CD14-positive monocyte (primary cell): ENCODE results near the gene ATP11A. TPM values are rescaled to one million over a fixed set of nuclear protein-coding genes. Genes with fewer than 3 reads are reported as not detected.

Experiments used
- DNase-seq, 3 donors: peaks; one replicate each; pipeline ENCODE4 v3.0.0-alpha.2; 2011 to 2022
- H2AFZ ChIP-seq: 2 replicates; pipeline ENCODE4 v1.6.0; 2012; ENCODE audit warnings: mild to moderate bottlenecking, low read depth, low read length, inconsistent platforms; ENCODE audit not compliant: insufficient read depth, poor library complexity, severe bottlenecking
- H3K27ac ChIP-seq, 2 donors: 1 replicate in 1 of 2; 2 replicates in 1 of 2; pipeline ENCODE4 v1.5.1; 2012 to 2013; ENCODE audit warnings: low read length in 2 of 2, control low read depth in 1 of 2, inconsistent platforms in 1 of 2, low read depth in 1 of 2, mild to moderate bottlenecking in 1 of 2
- H3K27me3 ChIP-seq, 2 donors: one replicate each; pipeline versions ENCODE4 v1.6.0 to v1.6.1; 2011 to 2013; ENCODE audit warnings: low read length in 2 of 2; ENCODE audit not compliant: control insufficient read depth in 2 of 2, insufficient read depth in 2 of 2
- H3K36me3 ChIP-seq, 2 donors: replicated peaks in 1 of 2; 1 replicate in 1 of 2; 2 replicates in 1 of 2; pipeline versions ENCODE4 v1.5.1 to v1.6.1; 2012 to 2013; ENCODE audit warnings: low read length in 2 of 2, control low read depth in 1 of 2, inconsistent platforms in 1 of 2, mild to moderate bottlenecking in 1 of 2; ENCODE audit not compliant: insufficient read depth in 2 of 2, control insufficient read depth in 1 of 2
- H3K4me1 ChIP-seq, 2 donors: 1 replicate in 1 of 2; 2 replicates in 1 of 2; pipeline versions ENCODE4 v1.5.1 to v1.6.1; 2012 to 2013; ENCODE audit warnings: low read length in 2 of 2, control low read depth in 1 of 2, inconsistent platforms in 1 of 2, mild to moderate bottlenecking in 1 of 2, moderate library complexity in 1 of 2; ENCODE audit not compliant: insufficient read depth in 2 of 2, control insufficient read depth in 1 of 2
- H3K4me2 ChIP-seq: replicated peaks from 2 replicates; pipeline ENCODE3; 2012; ENCODE audit warnings: low read length, moderate library complexity, mild to moderate bottlenecking; ENCODE audit not compliant: poor library complexity, severe bottlenecking; ENCODE audit errors: extremely low read depth
- H3K4me3 ChIP-seq, 3 experiments: fragments of 200-600 bp in 1 of 3; sonication (generic) in 1 of 3; replicated peaks in 1 of 3; 1 replicate in 2 of 3; 2 replicates in 1 of 3; pipeline ENCODE4 v1.5.1; 2011 to 2013; ENCODE audit warnings: low read length in 3 of 3, mild to moderate bottlenecking in 3 of 3, control low read depth in 2 of 3, low read depth in 2 of 3, inconsistent platforms in 1 of 3, moderate library complexity in 1 of 3
- H3K79me2 ChIP-seq: 2 replicates; pipeline ENCODE4 v1.6.0; 2012; ENCODE audit warnings: mild to moderate bottlenecking, control low read depth, inconsistent platforms, low read length, moderate library complexity; ENCODE audit not compliant: insufficient read depth
- H3K9ac ChIP-seq: 2 replicates; pipeline ENCODE4 v1.6.0; 2017; ENCODE audit warnings: low read length, mild to moderate bottlenecking; ENCODE audit not compliant: insufficient read depth, poor library complexity, severe bottlenecking
- H3K9me3 ChIP-seq, 2 donors: replicated peaks in 1 of 2; 1 replicate in 1 of 2; 2 replicates in 1 of 2; pipeline versions ENCODE4 v1.5.1 to v1.6.1; 2012 to 2013; ENCODE audit warnings: low read length in 2 of 2, control low read depth in 1 of 2; ENCODE audit not compliant: control insufficient read depth in 1 of 2, insufficient read depth in 1 of 2
- H4K20me1 ChIP-seq: 2 replicates; pipeline ENCODE4 v1.6.0; 2012; ENCODE audit warnings: mild to moderate bottlenecking, low read length, control low read depth, moderate library complexity; ENCODE audit not compliant: insufficient read depth
- H3K27ac Mint-ChIP-seq, 7 donors: one replicate each; pipeline ENCODE4 v1.8.0; 2020; ENCODE audit warnings: mild to moderate bottlenecking in 7 of 7, mixed read lengths in 7 of 7, moderate library complexity in 6 of 7, inconsistent platforms in 2 of 7
- H3K27me3 Mint-ChIP-seq, 3 donors: one replicate each; pipeline ENCODE4 v1.8.0; 2021 to 2022; ENCODE audit warnings: low read depth in 3 of 3, mild to moderate bottlenecking in 3 of 3, mixed read lengths in 3 of 3, moderate library complexity in 3 of 3, inconsistent platforms in 1 of 3
- H3K36me3 Mint-ChIP-seq, 2 donors: one replicate each; pipeline ENCODE4 v1.8.0; 2020; ENCODE audit warnings: mixed read lengths in 2 of 2, inconsistent platforms in 1 of 2, mild to moderate bottlenecking in 1 of 2
- H3K4me1 Mint-ChIP-seq: one replicate; pipeline ENCODE4 v1.8.0; 2020; ENCODE audit warnings: mild to moderate bottlenecking, mixed read lengths
- H3K4me3 Mint-ChIP-seq, 2 donors: one replicate each; pipeline ENCODE4 v1.8.0; 2020; ENCODE audit warnings: mild to moderate bottlenecking in 2 of 2, mixed read lengths in 2 of 2, moderate library complexity in 1 of 2
- H3K9me3 Mint-ChIP-seq, 7 donors: one replicate each; pipeline ENCODE4 v1.8.0; 2020 to 2022; ENCODE audit warnings: mixed read lengths in 7 of 7, mild to moderate bottlenecking in 6 of 7, moderate library complexity in 6 of 7, inconsistent platforms in 2 of 7
- WGBS: methylation state at CpG from one replicate; pipeline ENCODE4 v1.1.5; 2013; ENCODE audit warnings: missing lambda C conversion rate; ENCODE audit not compliant: insufficient coverage; 5-methylcytosine and 5-hydroxymethylcytosine counted together
- intact Hi-C, 2 donors: fragments of 100-400 bp; cut with micrococcal nuclease; formaldehyde crosslinking; loops; one replicate each; pipeline versions ENCODE4 v1.15.0 to v1.15.1; 2023
- polyA plus RNA-seq, 3 donors: library from polyadenylated mRNA; depleted of rRNA in 1 of 3; unstranded in 2 of 3; stranded (reverse) in 1 of 3; fragments of 300-500 nt in 2 of 3; fragments of >200 nt in 1 of 3; fragmentation: Illumina TruSeq in 2 of 3; gene quantifications; 1 replicate in 2 of 3; 2 replicates in 1 of 3; pipeline ENCODE4 v1.2.3, GENCODE V29; 2012 to 2021
- TF ChIP-seq, protein P1 (sequence below): fragments of 200-600 bp; IDR thresholded peaks from one replicate; pipeline ENCODE4 v1.8.0; 2022; ENCODE audit warnings: antibody characterized with exemption, mild to moderate bottlenecking

The ATP11A gene
- polyA plus RNA-seq, 3 donors: 7.2 to 45.4 (median 7.6) TPM

- Histone ChIP-seq H3K9ac (no peak overlapping the region), H3K4me2 (no peak overlapping the region), H3K4me1 (peaks cover under 1 to 2% of the 10 kb centered on the region in 2 donors), H3K9me3 (no peaks in the 10 kb centered on the region), H3K27ac (no peak overlapping the region), H3K27me3 (no peaks in the 10 kb centered on the region), H3K36me3 (peaks cover 8 to 46% of the 10 kb centered on the region in 2 donors), H4K20me1 (peaks cover 100% of the 10 kb centered on the region), H3K4me3 (no peak overlapping the region), H2AFZ (no peak overlapping the region), H3K79me2 (peaks cover 93% of the 10 kb centered on the region)
- DNase-seq: no peak
- Mint-ChIP-seq H3K27me3 (peaks cover 0 to 2% (median 1%) of the 10 kb centered on the region in 3 donors), H3K36me3 (peaks cover 40 to 70% of the 10 kb centered on the region in 2 donors), H3K4me1 (peaks cover 6% of the 10 kb centered on the region), H3K9me3 (peaks cover 0 to 4% (median 0%) of the 10 kb centered on the region in 7 donors), H3K4me3 (no peak overlapping the region), H3K27ac (no peak overlapping the region)
- WGBS: 98% methylated on average over 7 of the region's 7 CpGs
- TF ChIP-seq, protein P1, sequence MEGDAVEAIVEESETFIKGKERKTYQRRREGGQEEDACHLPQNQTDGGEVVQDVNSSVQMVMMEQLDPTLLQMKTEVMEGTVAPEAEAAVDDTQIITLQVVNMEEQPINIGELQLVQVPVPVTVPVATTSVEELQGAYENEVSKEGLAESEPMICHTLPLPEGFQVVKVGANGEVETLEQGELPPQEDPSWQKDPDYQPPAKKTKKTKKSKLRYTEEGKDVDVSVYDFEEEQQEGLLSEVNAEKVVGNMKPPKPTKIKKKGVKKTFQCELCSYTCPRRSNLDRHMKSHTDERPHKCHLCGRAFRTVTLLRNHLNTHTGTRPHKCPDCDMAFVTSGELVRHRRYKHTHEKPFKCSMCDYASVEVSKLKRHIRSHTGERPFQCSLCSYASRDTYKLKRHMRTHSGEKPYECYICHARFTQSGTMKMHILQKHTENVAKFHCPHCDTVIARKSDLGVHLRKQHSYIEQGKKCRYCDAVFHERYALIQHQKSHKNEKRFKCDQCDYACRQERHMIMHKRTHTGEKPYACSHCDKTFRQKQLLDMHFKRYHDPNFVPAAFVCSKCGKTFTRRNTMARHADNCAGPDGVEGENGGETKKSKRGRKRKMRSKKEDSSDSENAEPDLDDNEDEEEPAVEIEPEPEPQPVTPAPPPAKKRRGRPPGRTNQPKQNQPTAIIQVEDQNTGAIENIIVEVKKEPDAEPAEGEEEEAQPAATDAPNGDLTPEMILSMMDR: no peak
- intact Hi-C loops: no loop called here
These were observed 84.6 kb downstream of the ATP11A start for GRCh38 chr13:112774448-112774792.

DNA sequence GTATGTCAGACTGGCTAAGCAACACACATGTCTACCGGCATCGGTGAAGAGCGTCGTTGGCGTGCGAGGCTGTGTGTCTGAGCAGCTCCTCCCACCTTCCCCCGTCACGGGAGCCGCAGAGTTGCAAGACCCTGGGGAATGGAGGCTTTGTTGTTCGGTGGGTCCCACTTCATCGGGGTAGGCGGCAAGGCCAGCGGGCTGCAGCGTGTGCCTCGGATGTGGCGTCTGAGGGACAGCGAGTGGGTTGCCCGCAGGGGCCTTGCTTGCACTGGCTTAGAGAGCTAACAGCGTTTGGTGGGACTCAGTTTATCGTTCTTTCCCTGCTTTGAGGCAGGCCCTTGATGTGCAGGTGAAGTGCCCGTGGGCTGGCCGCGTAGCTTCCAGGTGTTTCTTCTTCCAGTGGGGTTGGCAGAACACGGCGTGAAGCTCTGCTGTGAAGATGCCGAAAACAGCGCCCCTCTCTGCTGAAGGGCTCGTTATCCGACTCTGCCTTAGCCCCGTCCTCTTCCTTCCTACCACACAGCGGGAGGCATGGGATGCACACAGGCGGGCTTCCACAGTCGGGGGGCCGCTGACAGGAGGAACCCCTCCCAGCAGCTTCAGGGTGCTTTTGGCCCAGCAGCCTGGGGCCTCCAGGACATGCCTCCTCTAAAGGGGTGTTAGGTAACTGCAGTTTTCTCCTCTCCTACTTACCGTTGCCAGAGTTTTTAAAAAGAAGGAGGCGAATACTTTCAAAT, 85.2 kb downstream of the ATP11A start:
- H3K4me1 ChIP-seq: no peaks in the 10 kb centered on the region
- H3K4me3 ChIP-seq: no peak overlapping the region
- peaks cover 93% of the 10 kb centered on the region for H3K79me2 ChIP-seq
- WGBS: 99% methylated on average over 25 of the region's 36 CpGs
- intact Hi-C loops: no loop called here
- Mint-ChIP-seq H3K4me1 (peaks cover 5% of the 10 kb centered on the region), H3K36me3 (peaks cover 35 to 69% of the 10 kb centered on the region in 2 donors), H3K27ac (no peak overlapping the region), H3K27me3 (peaks cover 0 to 2% (median 1%) of the 10 kb centered on the region in 3 donors), H3K4me3 (no peak overlapping the region), H3K9me3 (peaks cover 0 to 4% (median 0%) of the 10 kb centered on the region in 7 donors)
- no peaks in the 10 kb centered on the region for H3K27me3 ChIP-seq
- peaks cover 100% of the 10 kb centered on the region for H4K20me1 ChIP-seq
- no peak for DNase-seq
- TF ChIP-seq, protein P1: no peak
- H3K27ac ChIP-seq: no peak overlapping the region
- H2AFZ ChIP-seq: no peak overlapping the region
- H3K36me3 ChIP-seq: peaks cover 8 to 41% of the 10 kb centered on the region in 2 donors
- no peaks in the 10 kb centered on the region for H3K9me3 ChIP-seq
- no peak overlapping the region for H3K4me2 ChIP-seq
- no peak overlapping the region for H3K9ac ChIP-seq
